Activated gamma-delta T cell treated with anti-CD3 and anti-CD28 coated beads, Interleukin-2, amount 50 U/mL, for 16 hours (primary cell): ENCODE measurements around the gene USP13.

Experiments
- DNase-seq: peaks from one replicate; pipeline ENCODE4 v3.0.0-alpha.2; 2020; ENCODE audit warnings: low read depth

The USP13 gene

DNA sequence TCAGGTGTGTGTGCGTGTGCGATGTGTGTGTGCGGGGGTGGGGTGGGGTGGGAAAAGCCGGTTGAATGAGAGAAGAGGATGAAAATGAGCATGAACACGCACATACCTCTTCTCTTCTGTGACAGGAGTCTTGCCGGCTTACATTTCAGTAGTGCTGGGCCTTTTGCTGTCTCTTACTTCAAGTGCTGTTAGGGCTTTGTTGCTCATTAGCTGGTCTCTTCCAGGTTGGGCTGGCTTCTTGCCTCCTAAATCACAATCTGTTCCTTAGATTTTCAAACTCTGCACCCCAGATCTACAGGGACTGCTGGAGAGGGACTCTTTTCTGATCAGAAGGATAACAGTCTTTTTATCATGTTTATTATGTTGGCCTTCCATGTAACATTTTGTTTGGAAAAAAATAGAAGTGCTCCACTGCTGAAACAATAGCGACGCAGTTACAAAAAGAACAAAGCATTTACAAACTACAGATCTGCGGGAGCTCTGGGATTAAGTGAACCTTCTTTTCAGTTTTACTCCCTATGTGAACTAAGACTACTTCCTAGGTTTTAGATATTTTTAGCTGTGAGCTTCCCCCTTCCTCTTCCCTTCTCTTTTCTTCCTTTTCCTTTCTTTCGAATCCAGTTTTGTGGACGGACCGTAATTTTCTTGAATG, 48.5 kb downstream of the USP13 start:
- no peak for DNase-seq

DNA sequence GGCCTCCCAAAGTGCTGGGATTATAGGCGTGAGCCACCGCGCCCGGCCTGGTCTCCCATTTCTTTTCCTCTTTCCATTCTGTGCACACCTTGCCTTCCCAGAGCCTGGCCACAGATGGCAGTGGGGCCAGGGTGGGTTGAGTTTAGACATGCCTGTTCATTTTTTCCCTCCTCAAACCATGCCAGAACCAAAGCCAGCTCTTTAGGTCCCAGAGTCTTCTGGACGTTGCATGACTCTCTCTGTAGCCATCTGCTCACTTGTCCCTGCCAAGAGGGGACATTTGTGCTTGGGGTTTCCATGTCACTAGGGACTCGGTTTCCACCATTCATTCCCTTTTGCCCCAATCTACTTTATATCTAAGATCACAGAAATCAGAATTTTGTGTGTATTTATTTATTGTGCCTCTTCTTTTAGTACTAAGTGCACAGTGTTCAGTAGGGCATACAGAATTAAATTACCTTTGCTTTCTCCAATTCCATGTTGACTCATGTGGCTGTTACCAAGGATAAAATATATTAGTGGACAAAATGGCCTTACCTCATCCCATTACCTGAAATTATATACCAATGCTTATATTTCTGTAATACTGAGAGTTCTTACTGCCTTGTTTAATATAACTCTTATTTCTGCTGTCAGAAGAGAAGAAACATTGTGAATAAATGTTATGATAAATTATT, 49.6 kb downstream of the USP13 start:
- no peak for DNase-seq

DNA sequence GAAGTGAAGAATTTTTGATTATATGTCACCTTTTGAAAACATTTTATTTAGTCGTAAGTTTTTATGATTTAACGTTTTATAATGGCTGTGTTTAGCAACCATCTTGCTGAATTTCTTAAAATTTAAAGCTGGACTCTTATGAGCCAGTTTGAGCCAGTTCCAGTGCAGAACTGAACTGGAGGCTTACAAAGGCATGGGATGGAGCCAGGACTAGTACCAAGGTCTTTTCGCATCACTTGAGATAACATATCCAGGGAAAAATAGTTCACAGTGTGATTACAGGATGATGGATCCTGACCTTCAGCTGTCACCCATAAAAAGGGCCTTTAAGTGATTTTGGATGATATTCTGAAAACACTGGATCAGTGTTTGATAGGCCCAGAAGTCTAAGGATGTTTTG, 51.0 kb downstream of the USP13 start:
- DNase-seq: no peak

DNA sequence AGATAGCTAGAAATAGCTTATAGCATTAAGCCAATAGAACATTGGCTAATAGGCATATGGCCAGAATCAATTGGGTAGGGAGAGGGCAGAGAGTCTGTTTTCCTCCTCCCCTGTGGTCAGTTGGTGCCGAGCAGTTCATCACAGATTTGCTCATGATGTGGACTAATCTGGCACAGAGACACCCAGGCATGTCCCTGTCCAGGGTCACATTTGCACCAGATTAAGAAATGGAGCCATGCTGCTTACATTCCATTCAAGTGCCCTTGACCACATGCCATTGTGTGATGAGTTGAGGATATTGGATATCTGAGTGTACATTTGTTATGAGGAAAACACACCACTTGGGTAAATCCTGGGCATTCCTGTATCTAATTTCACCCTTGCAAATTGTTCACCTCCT, 53.4 kb downstream of the USP13 start:
- DNase-seq: no peak

DNA sequence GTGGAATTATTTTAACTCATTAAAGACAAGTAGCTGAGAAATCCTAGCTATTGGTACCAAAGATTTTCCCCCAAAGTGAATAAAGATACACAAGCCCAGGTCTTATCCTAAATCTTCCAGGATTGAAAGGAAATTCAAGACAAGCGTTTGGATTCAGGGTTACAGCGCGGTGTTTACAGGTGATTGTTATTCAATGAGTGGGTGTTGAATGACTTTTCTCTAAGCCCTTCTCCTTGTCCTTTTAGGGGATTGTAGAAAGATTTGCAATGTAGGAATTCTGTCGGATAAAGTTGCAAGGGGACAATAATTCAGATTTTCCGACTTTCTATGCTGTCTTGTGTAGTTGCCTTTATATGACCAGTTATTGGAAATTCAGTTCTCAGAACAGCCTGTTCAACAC, 57.2 kb downstream of the USP13 start:
- DNase-seq: no peak

DNA sequence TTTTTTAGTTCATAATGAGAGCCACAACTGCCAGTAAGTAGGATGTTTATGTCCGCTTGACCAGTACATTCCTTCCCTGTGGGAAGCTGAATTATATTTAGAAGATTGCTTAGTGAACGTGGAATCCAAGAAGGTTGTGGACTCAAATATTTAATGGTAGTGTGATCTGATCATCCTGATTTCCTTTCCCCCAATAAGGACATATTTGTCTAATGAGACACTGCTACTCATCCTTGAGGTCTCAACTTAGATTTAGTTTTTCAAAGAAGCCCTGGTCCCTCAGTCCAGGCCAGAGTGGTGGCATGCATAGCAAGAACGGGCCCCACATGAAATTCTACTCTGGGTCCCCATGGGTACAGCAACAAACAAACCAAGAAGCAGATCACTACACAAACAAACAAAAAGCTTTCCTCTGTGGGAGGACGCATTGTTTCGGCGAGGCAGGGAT, 60.8 kb downstream of the USP13 start:
- DNase-seq: no peak

DNA sequence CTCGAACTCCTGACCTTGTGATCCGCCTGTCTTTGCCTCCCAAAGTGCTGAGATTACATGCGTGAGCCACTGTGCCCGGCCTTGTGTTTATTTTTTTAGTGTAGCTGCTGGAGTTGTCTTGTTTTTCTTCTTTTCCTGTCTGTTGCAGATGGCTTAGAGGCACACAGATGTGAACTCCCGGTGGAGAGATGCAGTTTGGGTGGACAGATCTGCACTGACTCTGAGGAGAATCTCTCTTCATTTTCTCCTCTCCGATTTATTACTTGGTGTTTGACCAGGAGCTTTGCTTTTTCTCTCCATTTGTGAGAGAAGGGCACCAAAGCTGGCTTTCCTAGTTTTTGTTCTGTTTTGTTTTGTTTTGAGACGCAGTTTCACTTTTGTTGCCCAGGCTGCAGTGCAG, 62.7 kb downstream of the USP13 start:
- DNase-seq: no peak

DNA sequence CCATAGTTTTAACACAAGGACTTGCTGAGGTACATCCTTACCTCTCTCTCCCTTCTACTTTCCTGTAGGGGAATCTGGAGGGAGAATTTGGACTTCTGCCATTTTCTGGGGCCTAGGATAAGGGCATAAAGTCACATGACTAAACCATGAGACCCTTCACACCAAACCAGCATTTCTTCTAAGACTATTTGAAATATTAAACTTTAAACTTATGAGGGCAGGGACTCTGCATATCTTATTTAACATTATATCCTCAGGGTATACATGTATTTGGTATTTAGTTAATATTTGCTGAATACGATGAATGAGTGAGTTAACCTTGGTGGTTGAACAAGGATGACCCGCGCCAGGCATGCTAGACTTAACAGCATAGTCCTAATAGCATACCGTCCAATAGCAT, 63.4 kb downstream of the USP13 start:
- DNase-seq: no peak

DNA sequence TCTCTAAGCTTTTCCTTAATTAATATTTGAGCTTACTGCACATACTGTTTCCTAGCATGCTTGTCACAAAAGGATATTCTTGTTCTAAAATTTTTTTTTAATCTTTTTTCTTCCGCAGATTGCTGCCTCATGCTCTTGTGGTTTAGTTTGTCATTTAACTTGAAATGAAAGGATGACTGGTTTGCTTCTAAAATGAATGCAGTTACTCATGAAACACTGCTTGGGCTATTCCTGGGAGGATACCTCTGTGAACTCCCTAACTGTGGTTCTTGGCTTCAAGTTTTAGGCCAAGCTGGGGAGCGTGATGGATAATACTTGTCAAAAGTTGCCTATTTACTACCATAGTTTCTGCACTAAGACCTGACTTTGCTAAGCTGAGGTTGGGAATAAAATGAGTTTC, 64.0 kb downstream of the USP13 start:
- DNase-seq: no peak

DNA sequence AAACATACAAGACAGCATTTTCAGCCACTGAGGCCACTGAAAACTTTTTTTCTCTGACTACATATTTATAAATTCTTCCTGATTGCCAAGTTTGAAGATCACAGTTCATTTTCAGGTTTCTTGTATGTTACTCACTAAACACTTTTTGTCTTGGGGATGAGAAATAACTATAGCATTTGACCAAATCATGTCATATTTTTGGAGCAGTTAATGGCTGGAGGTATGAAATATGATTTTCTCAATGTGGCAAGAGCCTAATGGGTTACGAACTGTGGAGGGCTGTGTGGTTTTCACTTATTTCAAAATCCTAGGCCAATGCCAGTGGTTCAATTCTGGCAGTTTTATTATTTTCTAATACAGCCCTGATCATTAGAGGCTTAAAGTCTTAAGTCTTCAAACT, 64.4 kb downstream of the USP13 start:
- no peak for DNase-seq

DNA sequence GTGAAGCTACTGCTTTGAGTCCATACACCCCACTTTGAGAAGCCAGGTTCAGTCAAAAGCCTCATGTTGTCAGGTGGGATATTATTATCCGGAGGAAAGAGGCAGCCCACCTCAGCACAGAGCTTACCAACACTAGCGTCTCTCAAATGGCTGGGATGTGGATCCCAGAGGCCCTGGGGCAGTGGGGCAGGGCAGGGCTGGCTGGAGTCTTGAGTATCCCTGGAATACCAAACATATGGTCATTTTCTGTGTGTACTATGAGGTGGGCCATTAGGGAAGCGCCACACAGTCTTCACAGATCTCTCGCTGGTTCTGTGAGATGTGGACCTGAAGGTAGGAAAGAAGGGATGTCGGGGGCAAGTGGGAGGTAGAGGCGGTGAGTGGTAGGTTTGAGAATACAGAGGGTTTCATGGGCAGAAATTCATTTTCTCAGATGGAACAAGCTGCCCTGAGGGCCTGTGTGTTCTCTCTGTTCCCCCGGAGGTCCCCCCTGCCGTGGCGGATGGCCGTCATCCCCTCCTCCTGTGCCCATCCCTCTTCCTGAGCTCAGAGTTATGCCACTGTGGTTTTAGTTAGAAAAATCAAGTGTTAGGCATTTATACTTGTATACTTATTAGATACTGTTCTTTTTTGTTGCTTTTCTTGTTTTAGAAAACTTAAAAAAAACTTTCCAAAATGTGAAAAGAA, 66.4 kb downstream of the USP13 start:
- no peak for DNase-seq

DNA sequence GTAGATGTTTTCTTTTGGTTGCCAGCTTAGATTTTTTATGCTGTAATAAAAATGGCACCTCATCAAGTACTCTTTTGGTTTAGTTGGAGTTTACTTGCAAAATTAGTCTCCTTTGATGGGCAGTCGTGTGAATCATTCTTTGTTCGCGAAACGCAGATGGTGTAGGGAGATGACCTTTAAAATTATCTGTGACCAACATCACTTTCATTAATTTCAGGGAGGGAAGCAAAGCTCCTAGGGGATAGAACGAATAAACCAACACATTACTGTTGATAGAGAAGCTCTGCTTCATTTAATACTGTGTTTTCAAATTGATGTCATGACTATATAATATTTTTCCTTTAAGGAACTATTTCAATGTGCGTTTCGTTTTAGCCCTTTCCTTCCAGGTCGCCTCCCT, 67.4 kb downstream of the USP13 start:
- no peak for DNase-seq

DNA sequence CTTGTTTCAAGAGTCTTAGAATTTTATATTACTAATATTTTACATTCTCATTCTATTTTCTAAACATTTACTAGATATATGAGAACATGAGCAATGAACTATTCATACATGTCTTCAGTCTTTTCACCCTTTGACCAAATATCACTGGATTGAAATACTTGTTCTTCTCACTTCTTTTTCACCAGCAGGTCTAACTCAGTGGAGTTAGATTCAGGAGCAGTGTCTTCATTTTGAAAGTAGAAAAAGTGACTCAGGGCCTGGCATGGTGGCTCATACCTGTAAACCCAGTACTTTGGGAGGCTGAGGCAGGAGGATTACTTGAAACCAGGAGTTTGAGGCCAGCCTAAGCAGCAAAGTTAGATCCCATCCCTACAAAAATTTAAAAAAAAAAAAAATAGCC, 70.8 kb downstream of the USP13 start:
- no peak for DNase-seq

DNA sequence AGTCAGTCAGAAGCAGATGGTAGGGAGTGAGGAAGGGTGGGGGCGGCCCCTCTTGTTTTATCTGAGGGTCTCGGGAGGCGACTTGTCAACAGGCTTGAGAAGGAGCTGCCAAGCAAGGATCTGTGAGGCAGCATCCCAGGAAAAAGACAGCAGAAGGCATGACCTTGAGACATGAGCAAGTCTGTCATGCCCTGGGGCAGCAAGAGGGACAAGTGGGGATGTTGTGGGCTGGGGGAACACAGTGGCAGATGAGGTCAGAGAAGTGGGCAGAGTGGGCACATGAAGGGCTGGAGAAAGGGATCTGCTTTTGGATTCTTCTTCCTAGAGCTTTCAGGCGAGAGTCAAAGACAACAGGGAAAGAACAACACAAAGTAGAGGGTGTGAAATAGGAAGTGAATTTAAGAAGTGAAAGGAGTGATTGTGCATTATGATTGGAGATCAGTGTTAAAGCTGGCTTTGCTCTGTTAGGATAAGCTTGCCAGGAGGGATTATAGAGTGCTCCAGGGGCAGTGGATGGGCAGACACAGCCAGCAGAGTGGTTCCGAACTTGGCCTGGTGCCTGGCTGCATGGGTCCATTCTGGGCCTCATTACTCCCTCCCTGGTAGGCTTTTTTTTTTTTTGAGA, 73.3 kb downstream of the USP13 start:
- DNase-seq: no peak

DNA sequence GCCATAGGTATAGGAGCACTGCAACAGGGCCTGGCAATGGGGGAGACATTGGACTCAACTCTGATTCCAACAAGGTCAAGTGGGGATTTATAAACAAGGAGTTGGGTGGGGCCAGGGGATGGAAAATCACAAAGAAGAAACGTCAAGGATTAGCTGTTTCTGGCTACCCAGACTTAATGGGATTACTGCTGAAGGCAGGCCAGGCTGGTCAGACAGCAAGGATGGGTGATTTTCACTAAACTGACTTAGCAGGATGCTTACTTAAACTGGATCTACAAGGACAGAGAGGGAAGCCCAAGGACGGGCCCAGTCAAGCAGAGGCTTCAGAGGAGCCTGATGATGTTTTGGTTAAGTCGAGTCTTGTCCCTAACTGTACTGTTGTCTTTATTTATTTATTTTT, 76.2 kb downstream of the USP13 start:
- DNase-seq: no peak

DNA sequence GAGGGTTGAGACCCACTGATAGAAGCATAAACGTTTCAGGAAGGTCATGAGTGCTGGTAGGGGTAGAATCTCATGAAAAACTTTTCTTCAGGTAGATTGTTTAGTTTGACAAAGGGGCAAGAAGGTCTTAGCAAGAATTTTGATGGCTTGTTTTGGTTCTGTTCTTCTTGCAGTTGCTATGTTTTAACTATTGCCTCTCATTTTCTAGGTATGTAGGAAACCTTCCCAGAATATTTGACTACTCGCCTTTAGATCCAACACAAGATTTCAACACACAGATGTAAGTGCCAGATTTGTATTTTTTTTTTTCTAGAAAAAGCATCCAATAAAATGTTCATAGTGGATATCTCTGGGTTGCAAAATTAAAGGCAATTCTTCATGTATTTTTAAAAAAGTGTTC, 77.1 kb downstream of the USP13 start:
- DNase-seq: no peak

DNA sequence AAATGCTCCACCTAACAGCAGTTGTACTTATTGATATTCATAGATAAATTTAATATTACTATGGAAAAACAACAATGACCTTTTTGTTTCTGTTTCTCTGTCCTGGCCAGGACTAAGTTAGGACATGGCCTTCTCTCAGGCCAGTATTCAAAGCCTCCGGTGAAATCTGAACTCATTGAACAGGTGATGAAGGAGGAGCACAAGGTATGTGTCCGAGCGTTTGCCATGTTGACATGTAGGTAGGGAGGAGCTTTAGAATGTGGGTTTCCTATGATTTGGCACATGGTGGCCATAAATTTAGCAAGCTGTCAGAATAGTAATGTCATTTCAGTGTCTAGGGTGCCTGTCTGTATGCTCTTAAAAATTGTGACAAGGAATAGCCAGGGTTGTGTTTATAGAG, 77.7 kb downstream of the USP13 start:
- DNase-seq: no peak

DNA sequence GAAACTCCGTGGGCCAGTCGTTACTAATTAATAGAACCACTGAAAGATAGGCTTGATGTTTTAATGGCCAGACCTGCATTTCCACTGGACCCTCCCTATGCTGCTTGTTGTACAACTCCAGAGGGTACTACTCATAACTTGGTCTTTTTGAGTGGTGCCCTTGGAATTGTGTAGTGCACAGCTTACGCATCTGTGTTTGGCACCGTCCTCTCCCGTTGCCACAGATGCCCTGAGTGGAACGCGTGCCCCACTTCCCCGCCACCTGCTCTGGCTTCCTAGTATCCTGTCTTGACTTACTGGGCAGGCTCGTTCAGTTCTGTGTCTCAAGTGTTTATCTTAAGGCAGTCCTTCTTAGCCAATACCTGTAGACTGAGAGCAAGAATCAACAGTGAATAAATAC, 78.7 kb downstream of the USP13 start:
- no peak for DNase-seq

DNA sequence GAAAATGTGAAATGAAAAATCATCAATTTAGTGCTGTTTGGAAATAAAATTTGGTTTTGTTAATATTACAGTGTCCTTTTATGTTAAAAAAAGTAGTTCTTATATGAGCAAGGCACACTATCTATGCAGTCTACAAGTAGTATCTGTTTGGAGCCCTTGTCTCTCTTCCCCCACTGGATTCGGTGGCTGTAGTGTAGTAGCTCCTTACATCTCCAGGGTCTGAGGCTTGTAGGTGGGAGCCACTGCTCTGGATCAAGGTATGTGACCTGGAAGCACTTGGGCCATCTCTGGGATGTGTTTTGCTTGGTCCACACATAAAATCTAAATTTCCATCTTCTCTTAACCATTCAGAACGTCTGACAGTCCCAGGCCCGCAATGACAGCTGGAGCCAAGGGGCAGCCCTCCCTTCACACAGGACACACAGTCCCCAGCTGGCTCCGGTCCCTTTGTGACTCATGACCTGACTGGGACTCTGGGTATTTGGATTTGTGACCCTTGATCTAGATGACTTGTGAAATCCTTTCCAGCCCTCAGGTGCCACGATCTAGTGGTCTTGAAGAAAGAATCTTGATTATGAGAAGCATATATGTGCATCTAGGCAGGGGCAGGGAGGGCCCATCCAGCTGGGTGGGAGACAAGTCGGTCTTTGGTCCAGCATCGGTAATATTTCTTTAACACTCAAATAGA, 80.0 kb downstream of the USP13 start:
- no peak for DNase-seq

DNA sequence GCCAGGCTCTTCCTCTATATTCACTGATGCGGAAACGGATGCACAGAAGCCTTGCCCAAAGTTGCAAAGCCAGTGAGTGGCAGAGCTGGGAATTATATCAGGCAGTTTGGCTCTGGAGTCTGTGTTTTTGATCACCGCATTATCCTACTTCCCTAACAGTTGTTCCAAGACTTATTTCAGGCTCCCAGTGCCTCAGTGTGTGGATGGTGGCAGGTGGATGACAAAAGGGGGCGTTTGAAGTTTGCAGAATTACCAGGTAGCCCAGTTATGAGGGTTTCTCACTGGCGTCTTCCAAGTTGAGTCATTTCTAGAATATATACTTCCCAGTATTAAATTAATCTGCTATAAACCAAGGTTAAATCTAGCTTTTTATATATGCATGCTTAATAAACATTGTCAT, 81.0 kb downstream of the USP13 start:
- DNase-seq: no peak

DNA sequence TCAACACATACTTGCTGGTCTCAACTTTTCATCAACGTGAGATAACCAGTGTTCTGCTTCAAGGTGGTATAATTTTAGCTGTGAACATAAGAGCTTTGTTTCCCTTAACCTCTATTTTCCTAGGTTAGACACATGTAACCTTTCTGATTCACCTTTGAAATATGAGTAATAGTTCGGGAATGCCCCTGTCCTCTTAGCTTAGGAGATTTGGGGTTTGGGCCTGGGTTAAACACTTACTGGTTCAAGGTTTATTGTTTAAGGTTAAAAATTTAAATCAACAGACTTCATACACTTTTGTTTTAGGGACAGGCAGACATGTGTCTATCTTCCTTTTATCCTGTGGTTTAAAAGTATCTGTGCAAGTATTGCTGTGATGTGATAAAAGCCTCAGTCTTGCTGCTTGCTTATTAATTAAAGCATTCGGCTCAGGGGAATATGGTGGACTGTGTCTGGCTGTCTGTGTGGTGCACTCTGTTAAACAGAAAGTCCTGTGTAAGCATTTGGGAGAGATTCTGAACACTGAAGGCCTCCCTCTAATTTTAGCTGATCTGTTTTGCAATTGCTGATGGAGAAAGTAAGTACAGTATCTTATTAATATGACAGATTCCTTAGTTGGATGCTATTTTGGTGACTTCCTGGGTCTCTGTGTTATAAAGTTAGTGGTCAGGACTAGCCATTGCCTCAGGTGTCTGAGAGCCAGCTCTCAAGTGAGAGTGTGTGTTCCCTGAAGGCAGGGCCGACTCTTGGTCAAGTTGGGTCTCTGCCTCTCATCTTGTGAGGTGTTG, 81.8 kb downstream of the USP13 start:
- no peak for DNase-seq

DNA sequence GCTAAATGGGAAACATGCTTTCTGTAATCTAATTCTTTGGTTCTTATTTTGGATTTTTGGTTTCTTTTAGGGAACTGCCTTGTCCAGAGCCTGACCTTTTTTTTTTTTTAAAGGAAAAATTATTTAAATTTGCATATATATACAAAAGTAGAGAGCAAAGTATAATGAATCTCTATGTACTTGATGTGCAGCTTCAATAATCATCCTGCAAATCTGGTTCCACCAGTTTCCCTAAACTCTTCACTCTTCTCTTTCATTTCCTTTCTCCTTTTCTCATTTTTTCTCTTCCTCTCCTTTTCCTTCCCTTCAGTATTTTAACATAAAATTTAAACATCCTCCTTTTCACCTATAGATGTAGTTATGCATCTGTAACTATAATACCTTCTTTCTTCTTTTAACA, 82.5 kb downstream of the USP13 start:
- no peak for DNase-seq
